Measurements from ENCODE around the gene TCF4.

TCF4 gene

DNA sequence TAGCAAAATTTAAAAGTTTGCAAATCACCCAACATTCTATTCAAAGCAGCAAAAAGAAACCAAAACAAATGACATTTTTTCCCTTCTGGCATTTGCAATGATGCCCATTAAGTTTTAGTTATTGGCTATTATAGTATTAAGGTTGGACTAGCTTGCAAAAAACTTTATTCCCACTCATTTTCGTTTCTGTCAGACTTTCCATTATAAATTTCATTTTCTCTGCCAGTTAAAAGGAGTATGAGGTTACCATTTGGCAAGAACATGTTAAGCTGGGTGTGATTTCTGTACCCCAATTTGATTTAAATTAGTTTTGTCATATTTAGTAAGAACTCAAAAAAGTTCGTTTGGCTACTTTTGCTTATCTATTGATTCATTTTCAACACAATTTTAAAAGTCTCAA, 187.9 kb downstream of the TCF4 start:
- H3K4me3 ChIP-seq (ENCODE audit: low read length), result no peak overlapping the region
- H3F3A ChIP-seq (ENCODE audit: insufficient read depth, low read length), result no peaks in the 10 kb centered on the region
- no peaks in the 10 kb centered on the region for H3K4me1 ChIP-seq (ENCODE audit: low read length)
- H3K27me3 ChIP-seq (replicated peaks; ENCODE audit: insufficient read depth, low read length), result no peaks in the 10 kb centered on the region
- no peak overlapping the region for H3K9ac ChIP-seq (ENCODE audit: low read length)
- no peaks in the 10 kb centered on the region for H3K9me2 ChIP-seq (replicated peaks; ENCODE audit: insufficient read depth, low read length)
- TF ChIP-seq, protein P1, sequence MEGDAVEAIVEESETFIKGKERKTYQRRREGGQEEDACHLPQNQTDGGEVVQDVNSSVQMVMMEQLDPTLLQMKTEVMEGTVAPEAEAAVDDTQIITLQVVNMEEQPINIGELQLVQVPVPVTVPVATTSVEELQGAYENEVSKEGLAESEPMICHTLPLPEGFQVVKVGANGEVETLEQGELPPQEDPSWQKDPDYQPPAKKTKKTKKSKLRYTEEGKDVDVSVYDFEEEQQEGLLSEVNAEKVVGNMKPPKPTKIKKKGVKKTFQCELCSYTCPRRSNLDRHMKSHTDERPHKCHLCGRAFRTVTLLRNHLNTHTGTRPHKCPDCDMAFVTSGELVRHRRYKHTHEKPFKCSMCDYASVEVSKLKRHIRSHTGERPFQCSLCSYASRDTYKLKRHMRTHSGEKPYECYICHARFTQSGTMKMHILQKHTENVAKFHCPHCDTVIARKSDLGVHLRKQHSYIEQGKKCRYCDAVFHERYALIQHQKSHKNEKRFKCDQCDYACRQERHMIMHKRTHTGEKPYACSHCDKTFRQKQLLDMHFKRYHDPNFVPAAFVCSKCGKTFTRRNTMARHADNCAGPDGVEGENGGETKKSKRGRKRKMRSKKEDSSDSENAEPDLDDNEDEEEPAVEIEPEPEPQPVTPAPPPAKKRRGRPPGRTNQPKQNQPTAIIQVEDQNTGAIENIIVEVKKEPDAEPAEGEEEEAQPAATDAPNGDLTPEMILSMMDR (IDR thresholded peaks at IDR 0.05; ENCODE audit: low read length), result no peak
- no peak for TF ChIP-seq EZH2 (optimal IDR thresholded peaks at IDR 0.05; ENCODE audit: low read depth, low read length)
- TF ChIP-seq EZH2phosphoT487 (IDR thresholded peaks at IDR 0.05; ENCODE audit: low read length), result no peak
- H4K20me1 ChIP-seq (ENCODE audit: insufficient read depth, low read length), result no peaks in the 10 kb centered on the region
- H3K4me2 ChIP-seq (ENCODE audit: low read depth, low read length), result no peak overlapping the region
- DNase-seq, result no peak
- no peaks in the 10 kb centered on the region for H3K36me3 ChIP-seq (replicated peaks; ENCODE audit: insufficient read depth, low read length)
- H2AFZ ChIP-seq (ENCODE audit: low read length), result no peak overlapping the region
- H3K9me3 ChIP-seq (replicated peaks; ENCODE audit: insufficient read depth, low read length), result no peaks in the 10 kb centered on the region
- no peaks in the 10 kb centered on the region for H3K79me2 ChIP-seq (ENCODE audit: low read length)
- no peak overlapping the region for H3K27ac ChIP-seq (ENCODE audit: low read length)

DNA sequence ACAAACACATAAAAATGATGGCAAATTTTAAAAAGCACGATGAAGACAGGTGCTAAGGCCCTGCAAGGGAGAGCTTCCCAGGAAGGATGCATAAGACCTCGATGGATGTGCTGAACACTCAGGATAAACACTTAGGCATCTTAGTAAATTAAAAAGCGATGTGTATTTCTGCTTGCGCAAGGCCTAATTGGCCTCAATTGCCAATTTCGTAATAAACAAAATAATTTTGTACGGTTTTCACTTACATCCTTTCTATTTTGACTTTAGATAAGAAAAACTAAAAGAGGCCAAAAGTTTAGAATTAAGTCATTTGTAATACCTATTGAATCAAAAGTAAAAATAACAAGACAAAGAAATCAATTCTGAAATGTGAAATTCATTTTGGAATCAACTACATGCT, 189.1 kb downstream of the TCF4 start:
- TF ChIP-seq, protein P1 (IDR thresholded peaks at IDR 0.05; ENCODE audit: low read length), result no peak
- no peak for TF ChIP-seq EZH2 (optimal IDR thresholded peaks at IDR 0.05; ENCODE audit: low read depth, low read length)
- TF ChIP-seq EZH2phosphoT487 (IDR thresholded peaks at IDR 0.05; ENCODE audit: low read length), result no peak
- no peaks in the 10 kb centered on the region for H3F3A ChIP-seq (ENCODE audit: insufficient read depth, low read length)
- H3K79me2 ChIP-seq (ENCODE audit: low read length), result no peaks in the 10 kb centered on the region

GRCh38 chr18:55396979-55397378, 191.0 kb downstream of the TCF4 start:
- no peaks in the 10 kb centered on the region for H4K20me1 ChIP-seq (ENCODE audit: insufficient read depth, low read length)
- H3K36me3 ChIP-seq (replicated peaks; ENCODE audit: insufficient read depth, low read length), result no peaks in the 10 kb centered on the region
- no peak overlapping the region for H3K9ac ChIP-seq (ENCODE audit: low read length)
- no peaks in the 10 kb centered on the region for H3K9me2 ChIP-seq (replicated peaks; ENCODE audit: insufficient read depth, low read length)
- TF ChIP-seq EZH2phosphoT487 (IDR thresholded peaks at IDR 0.05; ENCODE audit: low read length) (no peak), EZH2 (optimal IDR thresholded peaks at IDR 0.05; ENCODE audit: low read depth, low read length) (no peak)
- TF ChIP-seq, protein P1 (IDR thresholded peaks at IDR 0.05; ENCODE audit: low read length), result no peak
- no peaks in the 10 kb centered on the region for H3K9me3 ChIP-seq (replicated peaks; ENCODE audit: insufficient read depth, low read length)
- no peak overlapping the region for H3K4me2 ChIP-seq (ENCODE audit: low read depth, low read length)
- H3F3A ChIP-seq (ENCODE audit: insufficient read depth, low read length), result no peaks in the 10 kb centered on the region
- H3K27me3 ChIP-seq (replicated peaks; ENCODE audit: insufficient read depth, low read length), result no peaks in the 10 kb centered on the region
- H3K4me3 ChIP-seq (ENCODE audit: low read length), result no peak overlapping the region
- no peak overlapping the region for H2AFZ ChIP-seq (ENCODE audit: low read length)
- no peak overlapping the region for H3K27ac ChIP-seq (ENCODE audit: low read length)
- H3K4me1 ChIP-seq (ENCODE audit: low read length), result no peaks in the 10 kb centered on the region
- H3K79me2 ChIP-seq (ENCODE audit: low read length), result no peaks in the 10 kb centered on the region
- DNase-seq, result no peak

More for the DNA sequence above, 189.1 kb downstream of the TCF4 start:
- Histone ChIP-seq H3K36me3 (replicated peaks; ENCODE audit: insufficient read depth, low read length) (no peaks in the 10 kb centered on the region), H3K4me3 (ENCODE audit: low read length) (no peak overlapping the region), H4K20me1 (ENCODE audit: insufficient read depth, low read length) (no peaks in the 10 kb centered on the region), H2AFZ (ENCODE audit: low read length) (no peak overlapping the region), H3K27me3 (replicated peaks; ENCODE audit: insufficient read depth, low read length) (no peaks in the 10 kb centered on the region), H3K4me2 (ENCODE audit: low read depth, low read length) (no peak overlapping the region), H3K4me1 (ENCODE audit: low read length) (no peaks in the 10 kb centered on the region), H3K27ac (ENCODE audit: low read length) (no peak overlapping the region), H3K9ac (ENCODE audit: low read length) (no peak overlapping the region), H3K9me2 (replicated peaks; ENCODE audit: insufficient read depth, low read length) (no peaks in the 10 kb centered on the region), H3K9me3 (replicated peaks; ENCODE audit: insufficient read depth, low read length) (no peaks in the 10 kb centered on the region)
- no peak for DNase-seq
